GM18511 (cell line): ENCODE data around the gene CD151.

Experiments
- ATAC-seq: cut with Tn5 transposase; IDR thresholded peaks from one replicate; pipeline ENCODE4 v1.9.1; 2021; ENCODE audit warnings: mild to moderate bottlenecking, moderate library complexity; ENCODE audit not compliant: unreplicated experiment

The CD151 gene

GRCh38 chr11:869399-870126 lies 36.8 kb downstream of the CD151 start:
- no peak for ATAC-seq

GRCh38 chr11:870127-870413 lies 37.3 kb downstream of the CD151 start:
- no peak for ATAC-seq

- no peak for ATAC-seq
These were observed 37.7 kb downstream of the CD151 start for GRCh38 chr11:870418-870817.

- no peak for ATAC-seq
These were observed 38.7 kb downstream of the CD151 start for GRCh38 chr11:871472-871871.

- no peak for ATAC-seq
These were observed 40.0 kb downstream of the CD151 start for GRCh38 chr11:872799-873198.

GRCh38 chr11:873706-874105 lies 41.0 kb downstream of the CD151 start:
- no peak for ATAC-seq

- ATAC-seq = no peak
These were observed 42.5 kb downstream of the CD151 start for GRCh38 chr11:875203-875602.

- no peak for ATAC-seq
These were observed 43.1 kb downstream of the CD151 start for GRCh38 chr11:875769-876301.

GRCh38 chr11:876545-876944 lies 43.8 kb downstream of the CD151 start:
- ATAC-seq = no peak

- ATAC-seq = no peak
These were observed 44.8 kb downstream of the CD151 start for GRCh38 chr11:877565-877964.

GRCh38 chr11:880447-880846 lies 47.7 kb downstream of the CD151 start:
- ATAC-seq = no peak

- no peak for ATAC-seq
These were observed 49.8 kb downstream of the CD151 start for GRCh38 chr11:882596-882995.

GRCh38 chr11:883527-883926 lies 50.8 kb downstream of the CD151 start:
- ATAC-seq = no peak

- ATAC-seq = no peak
These were observed 51.9 kb downstream of the CD151 start for GRCh38 chr11:884578-885070.

GRCh38 chr11:886568-886967 lies 53.8 kb downstream of the CD151 start:
- ATAC-seq = no peak

- ATAC-seq = no peak
These were observed 54.8 kb downstream of the CD151 start for GRCh38 chr11:887589-887988.
